SK-N-SH (cell line): ENCODE results near the gene RIPOR2. TPM values are rescaled to one million over a fixed set of nuclear protein-coding genes. Genes with fewer than 3 reads are reported as not detected.

Source experiments
- CTCF ChIA-PET: fragments of 300-600, 350-600 bp; formaldehyde crosslinking; extraction: SDS; loops from one replicate; lab custom pipeline; 2021; lab: Yijun Ruan, JAX
- POLR2A ChIA-PET: fragments of 350-600 bp; sonication (Branson Sonifier 250); formaldehyde crosslinking; extraction: SDS; loops from one replicate; lab custom pipeline; 2020; ENCODE audit warnings: antibody characterized with exemption, inconsistent platforms; lab: Yijun Ruan, JAX
- DNase-seq: peaks from one replicate; pipeline ENCODE4 v3.0.0; 2012
- H2AFZ ChIP-seq: fragments of 200-600 bp; sonication (generic); 2 replicates; pipeline ENCODE4 v1.8.1; 2016; ENCODE audit warnings: antibody characterized with exemption, mild to moderate bottlenecking, low read depth
- H3F3A ChIP-seq: fragments of 200-600 bp; sonication (generic); replicated peaks from 2 replicates; pipeline ENCODE3; 2016; ENCODE audit warnings: antibody characterized with exemption, mild to moderate bottlenecking; ENCODE audit not compliant: insufficient read depth
- H3K27ac ChIP-seq, 2 experiments: fragments of 200-500 bp in 1 of 2; fragments of 200-600 bp in 1 of 2; sonication (Bioruptor generic) in 1 of 2; sonication (generic), shearing (Covaris generic) in 1 of 2; 2 replicates each; pipeline versions ENCODE4 v1.5.1 to v1.6.1; 2014 to 2016; ENCODE audit warnings: low read depth in 2 of 2, inconsistent platforms in 1 of 2, low read length in 1 of 2, mild to moderate bottlenecking in 1 of 2, mixed read lengths in 1 of 2
- H3K27me3 ChIP-seq: fragments of 200-600 bp; sonication (generic), shearing (Covaris generic); 2 replicates; pipeline ENCODE4 v1.6.1; 2016; ENCODE audit warnings: mixed run types; ENCODE audit not compliant: insufficient read depth
- H3K36me3 ChIP-seq, 2 experiments: fragments of 200-500 bp in 1 of 2; fragments of 200-600 bp in 1 of 2; sonication (Bioruptor generic) in 1 of 2; sonication (generic) in 1 of 2; replicated peaks in 1 of 2; 2 replicates each; pipeline versions ENCODE3 to v1.5.1; 2014 to 2016; ENCODE audit warnings: low read length in 1 of 2, mild to moderate bottlenecking in 1 of 2; ENCODE audit not compliant: insufficient read depth in 2 of 2, control insufficient read depth in 1 of 2
- H3K4me1 ChIP-seq, 2 experiments: fragments of 200-500 bp in 1 of 2; fragments of 200-600 bp in 1 of 2; sonication (Bioruptor generic) in 1 of 2; sonication (generic), shearing (Covaris generic) in 1 of 2; 2 replicates each; pipeline versions ENCODE4 v1.5.1 to v1.6.1; 2014 to 2016; ENCODE audit warnings: low read depth in 1 of 2, low read length in 1 of 2, mixed run types in 1 of 2; ENCODE audit not compliant: insufficient read depth in 2 of 2, control insufficient read depth in 1 of 2
- H3K4me2 ChIP-seq: fragments of 200-600 bp; sonication (generic), shearing (Covaris generic); 2 replicates; pipeline ENCODE4 v1.6.1; 2017; ENCODE audit warnings: mixed run types
- H3K4me3 ChIP-seq, 2 experiments: fragments of 200-500 bp in 1 of 2; fragments of 200-600 bp in 1 of 2; sonication (Bioruptor generic) in 1 of 2; sonication (generic), shearing (Covaris generic) in 1 of 2; 2 replicates each; pipeline versions ENCODE4 v1.5.1 to v1.8.1; 2014 to 2016; ENCODE audit warnings: low read depth in 2 of 2, inconsistent platforms in 1 of 2, low read length in 1 of 2, mild to moderate bottlenecking in 1 of 2, mixed read lengths in 1 of 2, moderate library complexity in 1 of 2
- H3K79me2 ChIP-seq: fragments of 200-600 bp; sonication (generic); 2 replicates; pipeline ENCODE4 v1.8.1; 2017; ENCODE audit warnings: mild to moderate bottlenecking; ENCODE audit not compliant: insufficient read depth
- H3K9ac ChIP-seq: fragments of 200-600 bp; sonication (generic); 2 replicates; pipeline ENCODE4 v1.6.1; 2017; ENCODE audit warnings: mixed run types
- H3K9me2 ChIP-seq: fragments of 200-600 bp; sonication (generic); 2 replicates; pipeline ENCODE4 v1.6.1; 2017; ENCODE audit warnings: mixed run types
- H3K9me3 ChIP-seq: fragments of 200-600 bp; sonication (generic); 2 replicates; pipeline ENCODE4 v1.6.1; 2017; ENCODE audit warnings: mixed run types, mild to moderate bottlenecking, moderate library complexity
- H4K20me1 ChIP-seq: fragments of 200-600 bp; sonication (generic); 2 replicates; pipeline ENCODE4 v1.6.1; 2017; ENCODE audit warnings: mild to moderate bottlenecking, mixed run types; ENCODE audit not compliant: insufficient read depth
- ELF1 ChIP-seq: IDR thresholded peaks from 2 replicates; pipeline ENCODE4 v1.4.0; 2012
- FOXJ3 ChIP-seq: sonication (generic); formaldehyde crosslinking; IDR thresholded peaks from 2 replicates; pipeline ENCODE4 v1.5.1; 2020; ENCODE audit warnings: mild to moderate bottlenecking, missing genetic modification reagents
- GABPA ChIP-seq: IDR thresholded peaks from 2 replicates; pipeline ENCODE4 v1.4.0; 2012; ENCODE audit warnings: low read depth, mild to moderate bottlenecking
- MEF2A ChIP-seq: IDR thresholded peaks from 2 replicates; pipeline ENCODE4 v1.4.0; 2012; ENCODE audit warnings: low read depth, borderline replicate concordance
- NFIC ChIP-seq: IDR thresholded peaks from 2 replicates; pipeline ENCODE4 v1.4.0; 2012; ENCODE audit warnings: borderline replicate concordance
- RAD21 ChIP-seq: IDR thresholded peaks from 2 replicates; pipeline ENCODE4 v1.6.1; 2012; ENCODE audit warnings: mild to moderate bottlenecking, low read length
- RCOR1 ChIP-seq: fragments of 150-350 bp; IDR thresholded peaks from 2 replicates; pipeline ENCODE4 v1.6.1; 2017; ENCODE audit warnings: antibody characterized with exemption, low read length
- RFX5 ChIP-seq: IDR thresholded peaks from 2 replicates; pipeline ENCODE4 v1.6.1; 2012; ENCODE audit warnings: mild to moderate bottlenecking, improper control_type of control experiment, low read length
- SMC3 ChIP-seq: IDR thresholded peaks from 2 replicates; pipeline ENCODE4 v1.6.1; 2012; ENCODE audit warnings: low read depth, low read length, improper control_type of control experiment
- TCF12 ChIP-seq: IDR thresholded peaks from 2 replicates; pipeline ENCODE4 v1.4.0; 2012
- TEAD4 ChIP-seq: IDR thresholded peaks from 2 replicates; pipeline ENCODE4 v1.4.0; 2012; ENCODE audit warnings: mild to moderate bottlenecking, borderline replicate concordance; ENCODE audit not compliant: insufficient read depth
- WGBS: methylation state at CpG from one replicate; pipeline ENCODE4 v1.1.6; 2017; ENCODE audit warnings: low lambda C conversion rate; 5-methylcytosine and 5-hydroxymethylcytosine counted together
- polyA plus RNA-seq, 3 experiments: library from polyadenylated mRNA; depleted of rRNA; stranded (reverse); fragments of >200 nt; gene quantifications; 2 replicates each; pipeline ENCODE4 v1.2.3, GENCODE V29; 2012
- TF ChIP-seq, protein P1 (sequence below): IDR thresholded peaks from 2 replicates; pipeline ENCODE4 v1.4.0; 2012; ENCODE audit warnings: low read depth
- TF ChIP-seq, protein P2 (sequence below): fragments of 200-600 bp; sonication (generic); IDR thresholded peaks from 2 replicates; pipeline ENCODE4 v1.6.1; 2017; ENCODE audit warnings: antibody characterized with exemption, mild to moderate bottlenecking, moderate library complexity
- TF ChIP-seq, protein P3 (sequence below): fragments of 150-350 bp; IDR thresholded peaks from 2 replicates; pipeline ENCODE4 v1.6.1; 2017; ENCODE audit warnings: antibody characterized with exemption, low read length, low read depth, borderline replicate concordance

RIPOR2 gene
- polyA plus RNA-seq, 1 of the 3 experiments (the other 2 are of a cell fraction): 0.05 TPM

DNA sequence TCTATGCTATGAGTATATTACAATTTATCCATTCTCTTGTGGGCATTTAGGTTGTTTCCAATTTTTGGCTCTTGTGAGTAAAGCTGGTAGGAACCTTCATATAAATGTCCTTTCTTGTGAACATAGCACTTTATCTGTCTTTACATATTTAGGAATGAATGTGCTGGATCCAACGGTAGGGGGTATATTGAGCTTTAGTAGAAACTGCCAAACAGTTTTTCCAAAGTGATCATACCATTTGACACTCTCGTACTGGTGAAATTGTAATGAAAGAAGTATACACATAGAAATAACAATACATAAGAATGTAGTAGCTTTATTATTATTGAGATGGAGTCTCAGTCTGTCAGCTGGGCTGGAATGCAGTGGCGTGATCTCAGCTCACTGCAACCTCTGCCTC, 106.1 kb downstream of the RIPOR2 start (continued):
- TF ChIP-seq TEAD4 (no peak), RAD21 (no peak)

DNA sequence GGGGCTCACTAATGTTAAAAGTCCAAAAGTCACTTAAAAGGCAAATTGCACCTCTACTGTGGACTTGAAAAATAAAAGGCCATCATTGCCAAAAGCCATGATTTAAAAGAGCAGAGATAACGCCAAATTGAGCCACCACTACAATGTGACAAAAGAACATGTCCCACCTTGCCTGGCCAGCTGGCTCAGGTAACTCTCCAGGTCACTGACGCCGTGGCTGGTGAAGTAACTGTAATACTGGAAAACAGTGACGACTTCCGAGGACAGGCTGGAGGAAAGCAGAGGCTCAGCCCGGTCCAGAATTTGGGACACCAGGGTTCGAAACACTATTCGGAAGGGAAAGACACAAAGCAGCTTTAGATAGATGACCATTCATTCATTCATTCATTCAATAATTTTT, 107.8 kb downstream of the RIPOR2 start:
- H2AFZ ChIP-seq: 0 out of 2 replicates have a peak overlapping the region, but pooled peaks have one; percentile 76
- no peaks in the 10 kb centered on the region for H3K79me2 ChIP-seq
- H3K9ac ChIP-seq: no peak overlapping the region
- H3K27ac ChIP-seq: no peak overlapping the region
- H3K9me3 ChIP-seq: no peaks in the 10 kb centered on the region
- TF ChIP-seq RAD21 (no peak), RCOR1 (no peak), ELF1 (no peak), FOXJ3 (CRISPR knock-in tag) (no peak), NFIC (no peak), TCF12 (no peak), GABPA (no peak)
- TF ChIP-seq, protein P1, sequence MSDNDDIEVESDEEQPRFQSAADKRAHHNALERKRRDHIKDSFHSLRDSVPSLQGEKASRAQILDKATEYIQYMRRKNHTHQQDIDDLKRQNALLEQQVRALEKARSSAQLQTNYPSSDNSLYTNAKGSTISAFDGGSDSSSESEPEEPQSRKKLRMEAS: no peak
- no peaks in the 10 kb centered on the region for H4K20me1 ChIP-seq
- ChIA-PET POLR2A (no interaction called here), CTCF (interaction anchor here (0.7 to 0.8 kb wide), 2 partner anchors 9 to 243 kb away, joined by 3 read pairs; no protein-coding TSS in a partner anchor)
- WGBS: 81% methylated on average over 8 of the region's 8 CpGs
- peaks cover 5 to 12% of the 10 kb centered on the region in 2 experiments; a peak in 2 of 4 replicates for H3K4me1 ChIP-seq
- no peaks in the 10 kb centered on the region for H3K36me3 ChIP-seq
- DNase-seq: no peak
- H3K4me3 ChIP-seq: no peak overlapping the region
- no peaks in the 10 kb centered on the region for H3K27me3 ChIP-seq
- no peaks in the 10 kb centered on the region for H3F3A ChIP-seq
- H3K9me2 ChIP-seq: no peaks in the 10 kb centered on the region
- H3K4me2 ChIP-seq: no peak overlapping the region

DNA sequence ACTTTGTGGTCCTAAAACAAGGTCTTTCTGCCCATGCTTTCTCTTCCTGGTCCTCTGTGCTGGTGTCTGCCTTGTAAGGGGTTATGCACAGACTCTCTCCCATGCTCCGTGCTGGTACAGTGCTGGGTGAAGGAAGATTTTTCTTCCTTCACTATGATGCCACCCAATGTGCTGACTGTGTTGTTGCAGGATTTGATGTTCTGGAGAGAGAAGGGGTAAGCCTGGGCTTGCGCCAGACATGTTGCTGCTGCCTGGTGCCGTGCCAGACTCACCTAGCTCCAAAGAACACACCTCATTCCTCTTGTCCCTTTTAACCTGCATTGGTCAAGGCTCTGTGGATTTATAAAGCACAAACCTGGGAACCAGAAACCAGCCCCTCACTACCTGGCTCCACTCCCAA, 108.6 kb downstream of the RIPOR2 start:
- ChIA-PET CTCF (interaction anchor here (0.7 to 0.8 kb wide), 2 partner anchors 10 to 243 kb away, joined by 3 read pairs; no protein-coding TSS in a partner anchor), POLR2A (no interaction called here)
- Histone ChIP-seq H4K20me1 (no peaks in the 10 kb centered on the region), H3K9me2 (no peaks in the 10 kb centered on the region), H3K27me3 (no peaks in the 10 kb centered on the region), H3K27ac (peak overlapping the region in 1 of 2 experiments; percentile 11; a peak in 1 of 4 replicates), H3K79me2 (no peaks in the 10 kb centered on the region), H3K9me3 (no peaks in the 10 kb centered on the region), H3K9ac (no peak overlapping the region), H2AFZ (peak overlapping the region; percentile 76; the same call in 1 of the 2 replicates), H3K36me3 (no peaks in the 10 kb centered on the region), H3K4me1 (peaks cover 5 to 6% of the 10 kb centered on the region in 2 experiments; a peak in 2 of 4 replicates), H3K4me3 (no peak overlapping the region), H3F3A (no peaks in the 10 kb centered on the region), H3K4me2 (no peak overlapping the region)
- peak; percentile 16 for DNase-seq
- TF ChIP-seq RAD21 (peak; percentile 41), MEF2A (no peak), SMC3 (0 out of 2 replicates have a peak, but pooled peaks have one; percentile 13), RFX5 (no peak)
- TF ChIP-seq, protein P2, sequence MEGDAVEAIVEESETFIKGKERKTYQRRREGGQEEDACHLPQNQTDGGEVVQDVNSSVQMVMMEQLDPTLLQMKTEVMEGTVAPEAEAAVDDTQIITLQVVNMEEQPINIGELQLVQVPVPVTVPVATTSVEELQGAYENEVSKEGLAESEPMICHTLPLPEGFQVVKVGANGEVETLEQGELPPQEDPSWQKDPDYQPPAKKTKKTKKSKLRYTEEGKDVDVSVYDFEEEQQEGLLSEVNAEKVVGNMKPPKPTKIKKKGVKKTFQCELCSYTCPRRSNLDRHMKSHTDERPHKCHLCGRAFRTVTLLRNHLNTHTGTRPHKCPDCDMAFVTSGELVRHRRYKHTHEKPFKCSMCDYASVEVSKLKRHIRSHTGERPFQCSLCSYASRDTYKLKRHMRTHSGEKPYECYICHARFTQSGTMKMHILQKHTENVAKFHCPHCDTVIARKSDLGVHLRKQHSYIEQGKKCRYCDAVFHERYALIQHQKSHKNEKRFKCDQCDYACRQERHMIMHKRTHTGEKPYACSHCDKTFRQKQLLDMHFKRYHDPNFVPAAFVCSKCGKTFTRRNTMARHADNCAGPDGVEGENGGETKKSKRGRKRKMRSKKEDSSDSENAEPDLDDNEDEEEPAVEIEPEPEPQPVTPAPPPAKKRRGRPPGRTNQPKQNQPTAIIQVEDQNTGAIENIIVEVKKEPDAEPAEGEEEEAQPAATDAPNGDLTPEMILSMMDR: 0 out of 2 replicates have a peak, but pooled peaks have one; percentile 11
- TF ChIP-seq, protein P3, sequence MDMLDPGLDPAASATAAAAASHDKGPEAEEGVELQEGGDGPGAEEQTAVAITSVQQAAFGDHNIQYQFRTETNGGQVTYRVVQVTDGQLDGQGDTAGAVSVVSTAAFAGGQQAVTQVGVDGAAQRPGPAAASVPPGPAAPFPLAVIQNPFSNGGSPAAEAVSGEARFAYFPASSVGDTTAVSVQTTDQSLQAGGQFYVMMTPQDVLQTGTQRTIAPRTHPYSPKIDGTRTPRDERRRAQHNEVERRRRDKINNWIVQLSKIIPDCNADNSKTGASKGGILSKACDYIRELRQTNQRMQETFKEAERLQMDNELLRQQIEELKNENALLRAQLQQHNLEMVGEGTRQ: no peak
- whole genome bisulfite sequencing: 69% methylated on average over 3 of the region's 3 CpGs
